ENCODE measurements around the gene PCF11. TPM values are rescaled to one million over a fixed set of nuclear protein-coding genes. Genes with fewer than 3 reads are reported as not detected.

The PCF11 gene
- total RNA-seq, 1 experiment from 2014 or later, result 46.1 TPM

- DNase-seq (ENCODE audit: low spot score), result no peak
- Mint-ChIP-seq H3K27me3 (ENCODE audit: low read depth) (no peaks in the 10 kb centered on the region), H3K27ac (no peak overlapping the region), H3K4me1 (no peaks in the 10 kb centered on the region), H3K36me3 (no peaks in the 10 kb centered on the region), H3K9me3 (no peaks in the 10 kb centered on the region), H3K4me3 (no peak overlapping the region)
- ChIA-PET CTCF (no interaction called here), POLR2A (no interaction called here)
- no peak for TF ChIP-seq ESRRA (CRISPR knock-in tag; IDR thresholded peaks at IDR 0.05; ENCODE audit: borderline replicate concordance)
- TF ChIP-seq ZNF232 (CRISPR knock-in tag; IDR thresholded peaks at IDR 0.05), result no peak
- no peak for TF ChIP-seq NR1H2 (CRISPR knock-in tag; IDR thresholded peaks at IDR 0.05)
- no peak for TF ChIP-seq FOXJ3 (CRISPR knock-in tag; IDR thresholded peaks at IDR 0.05; ENCODE audit: borderline replicate concordance)
- no peak for TF ChIP-seq ELF4 (CRISPR knock-in tag; IDR thresholded peaks at IDR 0.05; ENCODE audit: low read depth)
- TF ChIP-seq SOX15 (CRISPR knock-in tag; IDR thresholded peaks at IDR 0.05), result no peak
- TF ChIP-seq ZNF423 (CRISPR knock-in tag; IDR thresholded peaks at IDR 0.05), result no peak
- TF ChIP-seq CREB1 (CRISPR knock-in tag; IDR thresholded peaks at IDR 0.05), result no peak
- TF ChIP-seq PRDM15 (CRISPR knock-in tag; IDR thresholded peaks at IDR 0.05), result no peak
- no peak for TF ChIP-seq ZNF263 (CRISPR knock-in tag; IDR thresholded peaks at IDR 0.05; ENCODE audit: low read depth)
- no peak for TF ChIP-seq FOXP1 (CRISPR knock-in tag; IDR thresholded peaks at IDR 0.05; ENCODE audit: borderline replicate concordance)
- no peak for TF ChIP-seq CTCF (IDR thresholded peaks at IDR 0.05)
- ATAC-seq, result no peak
Observed at GRCh38 chr11:83150450-83150849, 6.5 kb upstream of the PCF11 start.

GRCh38 chr11:83151274-83151977, 5.5 kb upstream of the PCF11 start:
- Mint-ChIP-seq H3K9me3 (no peaks in the 10 kb centered on the region), H3K4me1 (no peaks in the 10 kb centered on the region), H3K27ac (no peak overlapping the region), H3K4me3 (no peak overlapping the region), H3K27me3 (ENCODE audit: low read depth) (no peaks in the 10 kb centered on the region), H3K36me3 (no peaks in the 10 kb centered on the region)
- ChIA-PET POLR2A (interaction anchor here (0.6 kb wide), 1 partner anchor 609 kb away, joined by 3 read pairs; no protein-coding TSS in a partner anchor), CTCF (interaction anchor here (0.8 kb wide), 1 partner anchor 284 kb away, joined by 3 read pairs; no protein-coding TSS in a partner anchor)
- DNase-seq (ENCODE audit: low spot score) (no peak), ATAC-seq (no peak)
- TF ChIP-seq ZNF512 (CRISPR knock-in tag; IDR thresholded peaks at IDR 0.05; ENCODE audit: borderline replicate concordance) (no peak), EMX1 (CRISPR knock-in tag; IDR thresholded peaks at IDR 0.05) (no peak), ARID4B (CRISPR knock-in tag; IDR thresholded peaks at IDR 0.05; ENCODE audit: borderline replicate concordance) (no peak), ZNF416 (CRISPR knock-in tag; IDR thresholded peaks at IDR 0.05) (no peak), TP53 (CRISPR knock-in tag; IDR thresholded peaks at IDR 0.05) (no peak), ZNF425 (CRISPR knock-in tag; conservative IDR thresholded peaks at IDR 0.05) (no peak), SOX15 (CRISPR knock-in tag; IDR thresholded peaks at IDR 0.05) (no peak), JAZF1 (CRISPR knock-in tag; IDR thresholded peaks at IDR 0.05) (no peak)
